ENCODE measurements around the gene ASB3.

The ASB3 gene

GRCh38 chr2:53654396-53654795 is 132.4 kb downstream of the ASB3 start:
- H3K4me3 ChIP-seq (ENCODE audit: low read depth, low read length) = no peak overlapping the region
- no peak for TF ChIP-seq CTCF (IDR thresholded peaks at IDR 0.05; ENCODE audit: low read depth, low read length)

- no peak for TF ChIP-seq CTCF (IDR thresholded peaks at IDR 0.05; ENCODE audit: low read depth, low read length)
- H3K4me3 ChIP-seq (ENCODE audit: low read depth, low read length) = no peak overlapping the region
Observed at GRCh38 chr2:53652131-53652530, 134.6 kb downstream of the ASB3 start.

- H3K4me3 ChIP-seq (ENCODE audit: low read depth, low read length) = no peak overlapping the region
- TF ChIP-seq CTCF (IDR thresholded peaks at IDR 0.05; ENCODE audit: low read depth, low read length) = no peak
Observed at GRCh38 chr2:53646788-53647187, 140.0 kb downstream of the ASB3 start.

GRCh38 chr2:53641290-53641689 is 145.5 kb downstream of the ASB3 start:
- no peak for TF ChIP-seq CTCF (IDR thresholded peaks at IDR 0.05; ENCODE audit: low read depth, low read length)
- no peak overlapping the region for H3K4me3 ChIP-seq (ENCODE audit: low read depth, low read length)

- TF ChIP-seq CTCF (IDR thresholded peaks at IDR 0.05; ENCODE audit: low read depth, low read length) = no peak
- no peak overlapping the region for H3K4me3 ChIP-seq (ENCODE audit: low read depth, low read length)
Observed at GRCh38 chr2:53640466-53640865, 146.3 kb downstream of the ASB3 start.

- no peak for TF ChIP-seq CTCF (IDR thresholded peaks at IDR 0.05; ENCODE audit: low read depth, low read length)
- no peak overlapping the region for H3K4me3 ChIP-seq (ENCODE audit: low read depth, low read length)
Observed at GRCh38 chr2:53636596-53636995, 150.2 kb downstream of the ASB3 start.

- no peak for TF ChIP-seq CTCF (IDR thresholded peaks at IDR 0.05; ENCODE audit: low read depth, low read length)
- no peak overlapping the region for H3K4me3 ChIP-seq (ENCODE audit: low read depth, low read length)
Observed at GRCh38 chr2:53636109-53636508, 150.6 kb downstream of the ASB3 start.

All from WI38 (cell line).